Trophoblast cell (in vitro differentiated cells and primary cell): ENCODE measurements around the gene MIEF1.

Experiments used
- DNase-seq, 2 donors: peaks; one replicate each; pipeline ENCODE4 v3.0.0-alpha.2; 2016
- H2AFZ ChIP-seq: 2 replicates; pipeline ENCODE4 v1.6.1; 2013; ENCODE audit warnings: low read length, moderate library complexity, mild to moderate bottlenecking; ENCODE audit not compliant: insufficient read depth, poor library complexity
- H2AK5ac ChIP-seq: 2 replicates; pipeline ENCODE4 v1.6.1; 2013; ENCODE audit warnings: mild to moderate bottlenecking, low read length
- H2BK120ac ChIP-seq: 2 replicates; pipeline ENCODE4 v1.6.1; 2013; ENCODE audit warnings: low read length, mild to moderate bottlenecking, moderate library complexity; ENCODE audit not compliant: insufficient read depth, poor library complexity
- H2BK12ac ChIP-seq: 2 replicates; pipeline ENCODE4 v1.6.1; 2013; ENCODE audit warnings: mild to moderate bottlenecking, low read length, moderate library complexity
- H2BK5ac ChIP-seq: 2 replicates; pipeline ENCODE4 v1.6.1; 2013; ENCODE audit warnings: low read length, low read depth, moderate library complexity, mild to moderate bottlenecking; ENCODE audit not compliant: poor library complexity
- H3K14ac ChIP-seq: 2 replicates; pipeline ENCODE4 v1.6.1; 2013; ENCODE audit warnings: mild to moderate bottlenecking, low read length
- H3K18ac ChIP-seq: 2 replicates; pipeline ENCODE4 v1.6.1; 2013; ENCODE audit warnings: mild to moderate bottlenecking, low read length
- H3K23ac ChIP-seq: 2 replicates; pipeline ENCODE4 v1.6.1; 2013; ENCODE audit warnings: low read length
- H3K27ac ChIP-seq: 2 replicates; pipeline ENCODE4 v1.5.1; 2013; ENCODE audit warnings: low read depth, mild to moderate bottlenecking, inconsistent platforms, low read length, moderate library complexity
- H3K27me3 ChIP-seq: 2 replicates; pipeline ENCODE4 v1.6.1; 2013; ENCODE audit warnings: inconsistent platforms, mild to moderate bottlenecking, low read length, moderate library complexity; ENCODE audit not compliant: insufficient read depth
- H3K36me3 ChIP-seq, 2 experiments: 1 replicate in 1 of 2; 2 replicates in 1 of 2; pipeline ENCODE4 v1.6.1; 2013; ENCODE audit warnings: low read length in 2 of 2, mild to moderate bottlenecking in 2 of 2, moderate library complexity in 1 of 2; ENCODE audit not compliant: insufficient read depth in 2 of 2, control insufficient read depth in 1 of 2
- H3K4ac ChIP-seq: 2 replicates; pipeline ENCODE4 v1.6.1; 2013; ENCODE audit warnings: low read depth, mild to moderate bottlenecking, low read length, moderate library complexity
- H3K4me1 ChIP-seq, 2 experiments: 1 replicate in 1 of 2; 2 replicates in 1 of 2; pipeline ENCODE4 v1.6.1; 2013; ENCODE audit warnings: low read length in 2 of 2, mild to moderate bottlenecking in 2 of 2, moderate library complexity in 1 of 2; ENCODE audit not compliant: insufficient read depth in 2 of 2, control insufficient read depth in 1 of 2
- H3K4me2 ChIP-seq: 2 replicates; pipeline ENCODE4 v1.6.1; 2013; ENCODE audit warnings: inconsistent platforms, mild to moderate bottlenecking, low read length, moderate library complexity
- H3K4me3 ChIP-seq: 2 replicates; pipeline ENCODE4 v1.5.1; 2013; ENCODE audit warnings: mild to moderate bottlenecking, low read depth, low read length, inconsistent platforms
- H3K79me1 ChIP-seq: one replicate; pipeline ENCODE4 v1.6.1; 2013; ENCODE audit warnings: low read length
- H3K79me2 ChIP-seq: 2 replicates; pipeline ENCODE4 v1.6.1; 2013; ENCODE audit warnings: low read length, mild to moderate bottlenecking; ENCODE audit not compliant: control insufficient read depth, insufficient read depth, poor library complexity
- H3K9ac ChIP-seq: 2 replicates; pipeline ENCODE4 v1.6.1; 2013; ENCODE audit warnings: mild to moderate bottlenecking, low read length
- H3K9me3 ChIP-seq: 2 replicates; pipeline ENCODE4 v1.6.1; 2013; ENCODE audit warnings: low read depth, mild to moderate bottlenecking, control low read depth, inconsistent platforms, low read length; ENCODE audit not compliant: insufficient read depth
- H4K12ac ChIP-seq: 2 replicates; pipeline ENCODE4 v1.6.1; 2013; ENCODE audit warnings: low read depth, mild to moderate bottlenecking, low read length, moderate library complexity
- H4K8ac ChIP-seq: 2 replicates; pipeline ENCODE4 v1.6.1; 2013; ENCODE audit warnings: low read depth, mild to moderate bottlenecking, low read length, moderate library complexity
- H4K91ac ChIP-seq: one replicate; pipeline ENCODE4 v1.6.1; 2013; ENCODE audit warnings: low read depth, mild to moderate bottlenecking, low read length, moderate library complexity
- WGBS: extraction: QIAGEN DNeasy Blood & Tissue Kit; methylation state at CpG from one replicate; pipeline ENCODE4 v1.1.7; 2013; ENCODE audit warnings: missing lambda C conversion rate; ENCODE audit not compliant: insufficient read length, insufficient coverage; ENCODE audit errors: extremely low coverage; 5-methylcytosine and 5-hydroxymethylcytosine counted together

The MIEF1 gene

GRCh38 chr22:39466228-39467006, 35.7 kb upstream of the MIEF1 start:
- no CpG with 5 or more reads among the region's 21 CpGs for WGBS
- peak; percentile 96 for DNase-seq
- no peak overlapping the region for H3K23ac ChIP-seq

GRCh38 chr22:39467390-39467895, 34.6 kb upstream of the MIEF1 start:
- Histone ChIP-seq H3K79me2 (peaks cover 26% of the 10 kb centered on the region), H2BK5ac (no peak overlapping the region), H4K91ac (peak overlapping the region; percentile 16), H3K27me3 (no peaks in the 10 kb centered on the region), H3K4me3 (no peak overlapping the region), H3K14ac (no peak overlapping the region), H3K4me1 (peaks cover 64 to 74% of the 10 kb centered on the region in 2 experiments), H3K36me3 (peaks cover 0 to 3% of the 10 kb centered on the region in 2 experiments), H3K9ac (no peak overlapping the region), H3K4me2 (no peak overlapping the region), H3K18ac (no peak overlapping the region), H4K12ac (no peak overlapping the region), H3K79me1 (peaks cover 45% of the 10 kb centered on the region), H3K4ac (no peak overlapping the region), H3K23ac (no peak overlapping the region), H2AFZ (no peak overlapping the region), H4K8ac (no peak overlapping the region), H3K9me3 (peaks cover 2% of the 10 kb centered on the region), H2BK12ac (no peak overlapping the region), H3K27ac (no peak overlapping the region), H2BK120ac (no peak overlapping the region), H2AK5ac (no peak overlapping the region)
- DNase-seq, result no peak
- WGBS, result no CpG with 5 or more reads among the region's 17 CpGs

More at GRCh38 chr22:39466228-39467006, 35.7 kb upstream of the MIEF1 start:
- no peak overlapping the region for H3K18ac ChIP-seq
- peaks cover 56 to 68% of the 10 kb centered on the region in 2 experiments for H3K4me1 ChIP-seq
- peak overlapping the region; percentile 76 for H2BK120ac ChIP-seq
- no peak overlapping the region for H3K9ac ChIP-seq
- peaks cover 2% of the 10 kb centered on the region for H3K9me3 ChIP-seq
- no peak overlapping the region for H3K4ac ChIP-seq
- H3K14ac ChIP-seq, result peak overlapping the region; percentile 45
- peak overlapping the region; percentile 79 for H3K27ac ChIP-seq
- H4K12ac ChIP-seq, result no peak overlapping the region
- H3K27me3 ChIP-seq, result no peaks in the 10 kb centered on the region
- H2AFZ ChIP-seq, result no peak overlapping the region
- no peak overlapping the region for H3K4me2 ChIP-seq
- peaks cover 23% of the 10 kb centered on the region for H3K79me2 ChIP-seq
- H4K8ac ChIP-seq, result peak overlapping the region; percentile 28
- peaks cover 0 to 3% of the 10 kb centered on the region in 2 experiments for H3K36me3 ChIP-seq
- H4K91ac ChIP-seq, result peak overlapping the region; percentile 86
- no peak overlapping the region for H2AK5ac ChIP-seq
- peaks cover 38% of the 10 kb centered on the region for H3K79me1 ChIP-seq
- H2BK12ac ChIP-seq, result no peak overlapping the region
- H3K4me3 ChIP-seq, result no peak overlapping the region
- peak overlapping the region; percentile 78 for H2BK5ac ChIP-seq

- H3K27me3 ChIP-seq, result no peaks in the 10 kb centered on the region
- no peak overlapping the region for H4K8ac ChIP-seq
- no peak overlapping the region for H3K18ac ChIP-seq
- no peak overlapping the region for H4K12ac ChIP-seq
- H3K4me2 ChIP-seq, result no peak overlapping the region
- DNase-seq, result no peak
- no peak overlapping the region for H2BK12ac ChIP-seq
- H3K9me3 ChIP-seq, result peaks cover 2% of the 10 kb centered on the region
- H3K79me1 ChIP-seq, result peaks cover 49% of the 10 kb centered on the region
- H2BK120ac ChIP-seq, result no peak overlapping the region
- peak overlapping the region; percentile 7 for H4K91ac ChIP-seq
- H3K79me2 ChIP-seq, result peaks cover 28% of the 10 kb centered on the region
- no peak overlapping the region for H2BK5ac ChIP-seq
- no peak overlapping the region for H3K27ac ChIP-seq
- peak overlapping the region; percentile 41 for H3K4ac ChIP-seq
- H3K9ac ChIP-seq, result no peak overlapping the region
- WGBS, result no CpG with 5 or more reads among the region's 18 CpGs
- no peak overlapping the region for H2AFZ ChIP-seq
- H2AK5ac ChIP-seq, result peak overlapping the region; percentile 31
- H3K36me3 ChIP-seq, result peaks cover 0 to 3% of the 10 kb centered on the region in 2 experiments
- H3K4me1 ChIP-seq, result peaks cover 67 to 74% of the 10 kb centered on the region in 2 experiments
- H3K23ac ChIP-seq, result no peak overlapping the region
- no peak overlapping the region for H3K4me3 ChIP-seq
- no peak overlapping the region for H3K14ac ChIP-seq
Measured at GRCh38 chr22:39468487-39469325, 33.4 kb upstream of the MIEF1 start.

- no peak overlapping the region for H3K27ac ChIP-seq
- no peak overlapping the region for H2AFZ ChIP-seq
- H3K36me3 ChIP-seq, result peaks cover 0 to 3% of the 10 kb centered on the region in 2 experiments
- H4K8ac ChIP-seq, result no peak overlapping the region
- peaks cover 2% of the 10 kb centered on the region for H3K9me3 ChIP-seq
- H3K4me2 ChIP-seq, result no peak overlapping the region
- H2BK12ac ChIP-seq, result peak overlapping the region; percentile 42
- WGBS, result no CpG with 5 or more reads among the region's 6 CpGs
- H3K18ac ChIP-seq, result no peak overlapping the region
- H3K4me3 ChIP-seq, result peak overlapping the region; percentile 8
- peaks cover 51% of the 10 kb centered on the region for H3K79me1 ChIP-seq
- H3K27me3 ChIP-seq, result no peaks in the 10 kb centered on the region
- no peak overlapping the region for H3K9ac ChIP-seq
- H4K91ac ChIP-seq, result peak overlapping the region; percentile 70
- H3K23ac ChIP-seq, result no peak overlapping the region
- no peak overlapping the region for H4K12ac ChIP-seq
- H3K4me1 ChIP-seq, result peaks cover 69 to 75% of the 10 kb centered on the region in 2 experiments
- no peak overlapping the region for H2BK120ac ChIP-seq
- no peak for DNase-seq
- H2BK5ac ChIP-seq, result no peak overlapping the region
- peak overlapping the region; percentile 12 for H3K14ac ChIP-seq
- H2AK5ac ChIP-seq, result peak overlapping the region; percentile 31
- H3K79me2 ChIP-seq, result peaks cover 28% of the 10 kb centered on the region
- H3K4ac ChIP-seq, result peak overlapping the region; percentile 55
Measured at GRCh38 chr22:39469326-39469680, 32.8 kb upstream of the MIEF1 start.
